Sciatic nerve (tissue), 2 donors: ENCODE results near the gene CAAP1. TPM values are rescaled to one million over a fixed set of nuclear protein-coding genes. Genes with fewer than 3 reads are reported as not detected.
"Not testable (repeated sequence)": the region's sequence is repeated elsewhere in the genome, so short reads cannot be mapped to it uniquely, and the experiment has no call there.

Experiments
- ATAC-seq: fragments of 200-7000 bp; cut with Tn5 transposase; one replicate; pipeline ENCODE4 v1.9.1; 2020; ENCODE audit warnings: mild to moderate bottlenecking, moderate library complexity
- DNase-seq: peaks from one replicate; pipeline ENCODE4 v3.0.0-alpha.2; 2020; ENCODE audit warnings: low spot score
- intact Hi-C: fragments of 100-400 bp; cut with DNase I; formaldehyde crosslinking; loops from one replicate; pipeline ENCODE4 v1.14.2; 2022
- total RNA-seq: library from RNA; stranded (reverse); fragmentation: NEBNext Ultra II Directional; extraction: Animal tissue kit (Norgen Biotek cat#: 25700); gene quantifications from one replicate; pipeline ENCODE4 v1.2.1, GENCODE V29; 2021
- donor health status: DM: no; HTN: no; CAD: no.
- donor health status: DM: no; HTN: no; CAD: no.

Gene CAAP1
- total RNA-seq, 1 donor from 2014 or later, result 12.1 TPM

GRCh38 chr9:26856413-26857032 lies 36.1 kb downstream of the CAAP1 start:
- ATAC-seq (no peak), DNase-seq (no peak)
- intact Hi-C loops, result no loop called here

DNA sequence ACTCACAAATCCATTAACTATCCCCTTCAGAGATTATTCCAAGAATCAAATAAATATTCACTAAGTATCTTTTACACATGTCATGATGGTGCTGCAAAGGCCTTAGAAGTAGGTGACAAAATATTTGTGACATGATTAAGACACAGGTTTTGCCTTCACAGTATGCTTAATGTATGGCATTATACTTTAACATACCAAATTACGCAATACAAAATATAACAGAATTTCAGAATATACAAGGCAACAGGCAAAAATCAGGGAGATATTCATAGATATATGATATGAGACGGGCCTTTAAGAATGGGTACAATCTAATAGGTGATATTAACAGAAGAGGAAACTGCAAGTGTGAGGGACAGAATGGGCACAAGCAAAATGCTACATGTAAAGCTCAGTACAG lies 41.6 kb downstream of the CAAP1 start:
- ATAC-seq (no peak), DNase-seq (no peak)
- intact Hi-C loops, result no loop called here

DNA sequence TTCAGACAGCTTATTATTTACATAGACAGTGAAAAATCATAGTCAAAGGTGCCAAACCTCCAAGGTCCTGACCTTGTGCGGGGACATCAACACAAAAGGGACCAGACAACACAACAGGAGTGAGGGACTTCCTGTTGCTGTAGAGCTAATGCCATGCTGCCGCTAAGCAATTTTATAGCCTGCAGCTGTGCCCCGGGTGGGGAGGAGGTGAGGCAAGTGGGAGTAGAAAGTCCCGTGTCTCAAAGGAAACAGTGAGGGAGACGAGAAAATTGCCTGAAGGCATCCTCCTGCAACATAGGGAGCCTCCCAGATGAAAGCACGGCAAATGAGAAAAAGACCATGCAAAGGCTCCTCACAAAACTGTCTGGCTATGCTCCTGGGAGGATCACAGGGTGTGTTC lies 58.8 kb downstream of the CAAP1 start:
- peak; percentile 46 for ATAC-seq
- intact Hi-C loops, result no loop called here
- no peak for DNase-seq

- intact Hi-C loops, ATAC-seq, DNase-seq: not testable (repeated sequence)
These were observed 64.1 kb downstream of the CAAP1 start for GRCh38 chr9:26828391-26828955.

- intact Hi-C loops, result no loop called here
- ATAC-seq, result no peak
- DNase-seq, result no peak
These were observed 77.8 kb downstream of the CAAP1 start for GRCh38 chr9:26814799-26815198.

DNA sequence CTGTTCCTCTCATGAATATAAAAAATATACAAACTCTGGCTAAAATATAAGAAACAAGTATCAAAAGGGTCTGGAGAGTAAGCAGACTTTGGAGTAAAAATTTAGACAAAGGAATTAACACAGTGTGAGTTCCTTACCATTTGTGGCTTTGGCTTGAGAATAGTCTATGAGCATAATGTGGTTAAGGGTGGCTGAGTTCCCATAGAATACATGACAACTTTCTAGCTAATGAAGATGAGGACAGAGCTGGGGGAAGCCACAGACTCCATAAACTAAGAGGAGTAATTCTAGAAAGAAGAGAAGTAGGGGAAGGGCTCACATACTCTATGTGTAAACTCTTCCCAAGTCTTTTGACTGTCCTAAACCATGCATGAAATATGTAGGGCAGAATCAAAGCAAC lies 79.4 kb downstream of the CAAP1 start:
- DNase-seq (no peak), ATAC-seq (no peak)
- intact Hi-C loops, result no loop called here

DNA sequence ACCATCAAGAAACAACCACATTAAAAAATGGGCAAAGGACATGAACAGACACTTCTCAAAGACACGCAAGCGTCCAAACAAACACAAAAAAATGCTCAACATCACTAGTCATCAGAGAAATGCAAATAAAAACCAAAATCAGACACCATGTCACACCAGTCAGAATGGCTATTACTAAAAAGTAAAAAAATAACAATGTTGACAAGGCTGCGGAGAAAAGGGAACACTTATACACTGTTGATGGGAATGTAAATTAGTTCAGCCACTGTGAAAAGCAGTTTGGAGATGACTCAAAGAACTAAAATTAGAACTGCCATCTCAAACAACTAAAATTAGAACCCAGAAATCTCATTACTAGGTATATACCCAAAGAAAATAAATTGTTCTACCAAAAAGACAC lies 80.4 kb downstream of the CAAP1 start:
- intact Hi-C loops, result no loop called here
- DNase-seq (no peak), ATAC-seq (no peak)

GRCh38 chr9:26811106-26811505 lies 81.5 kb downstream of the CAAP1 start:
- ATAC-seq (no peak), DNase-seq (no peak)
- intact Hi-C loops, result no loop called here

GRCh38 chr9:26809795-26810194 lies 82.8 kb downstream of the CAAP1 start:
- intact Hi-C loops, result no loop called here

GRCh38 chr9:26807161-26807560 lies 85.4 kb downstream of the CAAP1 start:
- DNase-seq (no peak), ATAC-seq (no peak)
- intact Hi-C loops, result no loop called here

More at GRCh38 chr9:26809795-26810194, 82.8 kb downstream of the CAAP1 start:
- ATAC-seq (peak; percentile 50), DNase-seq (no peak)

GRCh38 chr9:26802921-26803320 lies 89.7 kb downstream of the CAAP1 start:
- DNase-seq, result no peak
- no peak for ATAC-seq
- intact Hi-C loops, result no loop called here

DNA sequence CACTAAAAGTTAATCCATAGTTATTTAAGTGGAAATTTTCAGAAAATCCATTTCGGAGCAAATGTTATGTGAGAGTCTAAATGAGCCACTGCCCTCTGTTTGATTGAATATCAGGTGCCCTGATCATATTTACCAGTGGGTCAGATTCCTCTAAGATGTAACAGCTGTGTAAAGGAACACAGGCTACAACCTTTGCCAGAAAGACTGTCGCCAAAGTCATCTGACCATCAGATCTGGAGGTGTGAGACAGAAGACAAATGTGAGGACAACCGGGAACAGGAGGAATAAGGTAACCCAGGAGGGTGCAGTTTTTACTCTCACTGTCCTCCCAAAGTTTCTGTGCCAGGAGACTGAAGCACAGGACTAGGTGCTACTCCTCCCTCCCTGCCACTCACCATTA lies 90.8 kb downstream of the CAAP1 start:
- no peak for DNase-seq
- no peak for ATAC-seq
- intact Hi-C loops, result no loop called here

GRCh38 chr9:26800322-26800721 lies 92.3 kb downstream of the CAAP1 start:
- intact Hi-C loops, result no loop called here
- ATAC-seq, result no peak
- no peak for DNase-seq

DNA sequence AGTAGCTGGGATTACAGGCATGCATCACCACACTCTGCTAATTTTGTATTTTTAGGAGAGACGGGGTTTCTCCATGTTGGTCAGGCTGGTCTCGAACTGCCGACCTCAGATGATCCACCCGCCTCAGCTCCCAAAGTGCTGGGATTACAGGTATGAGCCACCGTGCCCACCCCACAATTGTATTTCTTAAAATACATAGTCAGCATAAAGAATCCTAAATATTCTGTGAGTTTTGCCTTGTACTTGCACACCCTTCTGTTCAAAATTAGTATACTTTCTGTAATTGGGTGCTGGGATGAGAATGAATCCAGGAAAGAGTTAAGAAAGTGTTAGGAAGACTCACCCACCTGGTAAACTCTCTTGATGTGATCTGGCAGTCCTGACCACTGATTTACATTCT lies 101.3 kb downstream of the CAAP1 start:
- intact Hi-C loops, result no loop called here
- ATAC-seq (no peak), DNase-seq (no peak)

Other genes starting within 250 kb of the CAAP1 start
- 21.8 TPM for gene PLAA, start 54.4 kb upstream of the CAAP1 start, total RNA-seq
- 22.6 TPM for gene IFT74, start 63.6 kb upstream of the CAAP1 start, total RNA-seq
- gene LRRC19, start 112.9 kb upstream of the CAAP1 start, total RNA-seq, result not detected
- gene TEK, start 216.4 kb upstream of the CAAP1 start, total RNA-seq, result 20.5 TPM